HG03378 (cell line): Measurements from ENCODE around the gene AMZ1.

Experiments
- ATAC-seq: cut with Tn5 transposase; IDR thresholded peaks from one replicate; pipeline ENCODE4 v1.9.1; 2021; ENCODE audit warnings: mild to moderate bottlenecking, moderate library complexity; ENCODE audit not compliant: unreplicated experiment

The AMZ1 gene

GRCh38 chr7:2687881-2688318 is at the start of gene AMZ1:
Gene AMZ1 (plus strand): TSS chr7:2688202. CDS start chr7:2700452, 12,250 bp downstream.
- no peak for ATAC-seq

GRCh38 chr7:2638224-2638991 is 49.6 kb upstream of the AMZ1 start:
- no peak for ATAC-seq

GRCh38 chr7:2639181-2639681 is 48.8 kb upstream of the AMZ1 start:
- no peak for ATAC-seq

- ATAC-seq, result no peak
Measured at GRCh38 chr7:2639695-2640481, 48.1 kb upstream of the AMZ1 start.

- ATAC-seq, result no peak
Measured at GRCh38 chr7:2640482-2640830, 47.5 kb upstream of the AMZ1 start.

GRCh38 chr7:2640846-2641316 is 47.1 kb upstream of the AMZ1 start:
- no peak for ATAC-seq

GRCh38 chr7:2641406-2642393 is 46.3 kb upstream of the AMZ1 start:
- ATAC-seq, result no peak

- no peak for ATAC-seq
Measured at GRCh38 chr7:2643386-2644219, 44.4 kb upstream of the AMZ1 start.

- ATAC-seq, result no peak
Measured at GRCh38 chr7:2644220-2644561, 43.8 kb upstream of the AMZ1 start.

- ATAC-seq, result peak; percentile 17
Measured at GRCh38 chr7:2644562-2645273, 43.3 kb upstream of the AMZ1 start.

GRCh38 chr7:2645274-2645868 is 42.6 kb upstream of the AMZ1 start:
- ATAC-seq, result peak; percentile 47

- no peak for ATAC-seq
Measured at GRCh38 chr7:2646336-2646679, 41.7 kb upstream of the AMZ1 start.

- ATAC-seq, result no peak
Measured at GRCh38 chr7:2646680-2647571, 41.1 kb upstream of the AMZ1 start.

- no peak for ATAC-seq
Measured at GRCh38 chr7:2647594-2648172, 40.3 kb upstream of the AMZ1 start.

- no peak for ATAC-seq
Measured at GRCh38 chr7:2649139-2649838, 38.7 kb upstream of the AMZ1 start.

- ATAC-seq, result no peak
Measured at GRCh38 chr7:2649991-2650390, 38.0 kb upstream of the AMZ1 start.

GRCh38 chr7:2650451-2650850 is 37.6 kb upstream of the AMZ1 start:
- no peak for ATAC-seq
